ENCODE measurements around the gene MITD1.
"Not testable (repeated sequence)": the region's sequence is repeated elsewhere in the genome, so short reads cannot be mapped to it uniquely, and the experiment has no call there.

The MITD1 gene

DNA sequence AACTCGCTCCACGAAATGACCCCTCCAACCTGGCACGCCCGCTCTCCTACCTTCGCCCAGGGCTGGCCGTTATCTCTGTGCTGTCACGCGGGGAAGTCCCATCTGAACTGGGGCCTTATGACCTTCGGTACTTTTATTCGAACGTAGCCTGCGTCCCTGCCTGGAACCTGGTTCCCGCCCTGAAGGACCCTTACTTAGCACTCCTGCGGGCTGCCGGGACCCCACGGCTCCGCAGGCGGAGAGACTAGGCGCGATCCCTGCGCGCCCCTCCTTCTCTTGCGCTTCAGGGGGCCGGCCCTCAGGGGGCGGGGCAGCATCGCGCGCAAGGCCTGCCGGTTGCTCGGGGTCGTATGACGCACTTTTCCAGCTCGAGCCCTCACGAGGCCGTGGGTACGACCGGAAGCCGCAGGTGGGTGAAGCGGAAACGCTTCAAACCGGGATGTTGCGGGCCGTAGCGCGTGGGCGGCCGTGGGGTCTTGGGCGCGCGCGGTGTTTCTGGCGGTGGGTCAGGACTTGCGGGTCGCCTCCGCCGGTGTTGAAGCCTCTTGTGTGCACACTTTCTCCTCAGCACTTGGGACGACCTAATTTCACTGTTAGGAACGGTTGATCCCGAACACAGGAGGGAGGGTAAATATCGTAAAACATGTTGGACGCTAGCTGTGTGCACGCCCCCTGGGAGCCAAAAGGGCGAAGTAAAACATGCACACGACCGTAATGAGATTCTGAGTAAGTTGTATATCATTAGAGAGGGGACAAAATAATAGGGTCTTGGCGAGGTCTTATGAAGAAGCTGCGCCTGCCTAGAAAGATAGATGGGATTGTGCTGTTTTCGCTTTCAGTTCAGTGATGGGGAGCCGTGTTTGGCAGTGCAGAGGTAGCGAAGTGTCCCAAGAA lies 26.0 kb downstream of the MITD1 start, which contains the start of the genes LIPT1 and TSGA10:
Gene LIPT1 (plus strand): TSS at position 325 of the 894 bp plus-strand sequence. CDS start 6,991 bp downstream, outside the sequence.
Gene TSGA10 (minus strand): TSS at position 300 of the 894 bp plus-strand sequence. CDS start 45,503 bp downstream, outside the sequence.
- peak; percentile 96 for DNase-seq (ENCODE audit: low spot score)

DNA sequence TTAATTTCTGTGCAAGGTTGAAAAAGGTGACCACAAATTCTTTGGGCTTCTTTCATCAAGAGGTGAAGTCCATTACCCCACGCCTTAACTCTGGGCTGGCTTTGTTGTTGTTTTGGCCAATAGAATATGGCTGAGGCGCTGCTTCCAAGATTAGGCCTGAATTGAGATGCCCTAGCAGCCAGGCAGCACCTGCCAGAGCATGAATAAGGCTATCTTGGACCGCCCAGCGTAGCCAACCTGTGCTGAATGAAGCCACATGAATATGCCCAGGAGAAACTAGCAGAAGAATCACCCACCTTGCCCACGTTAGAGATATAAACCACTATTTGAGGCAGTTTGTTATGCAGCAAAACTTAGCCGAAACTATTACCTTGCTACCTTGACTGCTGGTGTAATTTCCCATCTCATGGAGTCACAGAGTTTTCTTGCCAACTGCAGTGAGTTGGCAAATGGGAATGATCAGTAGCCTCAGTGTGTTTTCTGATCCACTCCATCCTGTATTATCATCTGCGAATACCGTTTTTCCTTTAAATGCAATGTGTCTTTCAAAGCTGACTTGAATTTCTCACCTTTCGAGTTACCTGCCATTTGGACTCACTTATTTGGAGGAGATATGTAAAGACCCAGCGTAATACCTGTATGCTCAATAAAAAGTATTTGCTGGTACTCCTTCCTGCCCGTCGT lies 26.8 kb downstream of the MITD1 start:
- DNase-seq (ENCODE audit: low spot score) = no peak

- no peak for DNase-seq (ENCODE audit: low spot score)
These were observed 28.5 kb downstream of the MITD1 start for GRCh38 chr2:99152199-99152895.

- no peak for DNase-seq (ENCODE audit: low spot score)
These were observed 30.2 kb downstream of the MITD1 start for GRCh38 chr2:99150706-99151105.

DNA sequence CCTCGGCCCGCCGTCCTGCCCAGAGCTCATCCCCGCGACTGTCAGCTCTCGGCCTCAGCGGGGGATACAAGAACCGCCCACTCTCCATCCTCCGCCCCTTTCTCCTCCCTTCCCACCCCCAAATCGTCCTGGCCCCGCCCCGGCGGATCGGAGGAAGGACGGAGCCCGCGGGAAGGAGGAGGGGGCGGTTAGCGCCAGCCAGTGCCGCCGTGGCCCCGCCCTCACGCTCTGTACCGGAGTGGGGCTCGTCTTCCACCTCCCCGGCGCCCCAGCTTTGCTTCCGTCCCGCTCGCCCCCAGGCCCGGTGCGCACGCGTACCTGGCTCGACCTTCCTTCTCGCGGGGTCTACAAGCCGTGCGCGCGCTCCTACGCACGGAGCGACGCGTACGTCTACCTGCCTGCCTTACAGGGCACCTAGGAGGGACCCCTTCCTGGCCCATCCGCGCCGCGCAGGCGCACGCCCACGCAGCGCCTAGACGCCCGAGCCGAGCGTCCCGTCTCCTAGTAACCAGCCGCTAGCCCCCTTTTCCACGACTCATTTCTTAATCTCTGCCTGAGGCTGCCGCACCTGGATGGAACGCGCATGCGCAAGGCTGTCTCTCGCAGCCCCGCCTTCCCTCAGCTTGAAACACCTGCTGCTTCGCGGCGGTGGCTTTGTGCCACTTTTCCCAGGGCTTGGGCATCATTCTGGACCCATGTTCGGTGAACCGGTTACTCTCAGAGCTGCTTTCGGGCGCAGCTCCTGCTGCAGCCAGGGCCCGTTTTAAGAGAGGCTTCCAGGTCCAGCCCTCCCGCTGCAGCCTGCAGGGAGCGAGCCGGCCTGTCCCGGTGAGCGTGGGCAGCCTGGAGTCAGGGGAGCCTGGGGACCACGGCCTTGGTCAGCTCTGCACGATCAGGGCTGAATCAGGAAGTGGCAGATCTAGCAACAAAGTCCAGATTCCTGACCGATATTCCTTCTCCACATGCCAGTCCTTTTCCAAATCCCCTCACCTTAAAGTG lies 39.4 kb downstream of the MITD1 start, which contains the start of gene C2orf15:
Gene C2orf15 (plus strand): TSS at position 598 of the 999 bp plus-strand sequence. CDS start 8,852 bp downstream, outside the sequence.
- DNase-seq (ENCODE audit: low spot score) = peak; percentile 90

DNA sequence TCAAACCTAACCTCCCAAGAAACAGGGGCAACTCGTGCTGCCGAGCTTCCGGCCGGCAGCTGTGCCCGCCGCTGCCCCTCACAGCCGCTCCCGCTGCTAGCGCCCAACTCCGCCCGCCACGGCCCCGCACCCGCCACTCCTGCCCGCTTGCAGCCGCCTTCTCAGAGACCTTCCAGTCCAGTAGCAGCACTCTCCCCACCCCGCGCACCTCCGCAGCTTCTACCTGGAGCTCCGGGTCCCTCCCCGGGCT lies 40.1 kb downstream of the MITD1 start:
- peak; percentile 10 for DNase-seq (ENCODE audit: low spot score)

DNA sequence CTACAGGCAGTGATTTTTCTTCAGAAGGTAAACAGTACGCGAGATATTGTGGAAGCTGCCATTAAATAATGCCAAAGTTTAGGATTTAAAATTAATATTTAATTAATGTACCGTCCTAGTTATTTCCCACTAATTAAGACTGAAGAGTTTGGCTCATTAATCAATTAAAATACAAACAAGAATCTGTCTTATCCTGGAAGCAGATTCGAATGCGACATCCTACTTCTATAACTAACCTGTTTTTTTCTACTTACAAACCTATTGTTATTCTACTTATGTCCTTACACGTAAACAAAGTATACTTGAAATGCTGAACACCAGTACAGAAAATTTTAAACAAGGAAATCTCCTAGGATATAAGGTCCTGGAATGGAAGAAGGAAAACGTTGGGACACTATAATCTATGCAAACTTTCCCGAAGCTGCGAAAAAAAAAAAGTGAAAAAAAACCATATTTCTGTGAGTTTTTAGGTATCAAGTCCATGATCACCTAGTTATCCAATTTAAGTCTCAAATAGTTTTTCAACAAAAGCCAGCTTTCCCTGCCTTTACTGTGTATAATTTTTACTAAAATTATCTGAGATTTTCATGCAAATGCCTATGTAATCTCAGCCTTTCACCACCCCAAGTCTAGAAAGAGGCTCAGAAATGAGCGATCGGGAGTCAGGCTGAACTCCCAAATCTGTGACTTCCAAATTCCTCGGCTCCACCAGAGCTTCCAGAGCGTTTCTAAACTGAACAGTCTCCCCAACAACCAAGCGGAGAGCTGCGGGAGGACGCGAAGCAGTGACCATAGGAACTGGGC lies 40.6 kb downstream of the MITD1 start:
- no peak for DNase-seq (ENCODE audit: low spot score)

DNA sequence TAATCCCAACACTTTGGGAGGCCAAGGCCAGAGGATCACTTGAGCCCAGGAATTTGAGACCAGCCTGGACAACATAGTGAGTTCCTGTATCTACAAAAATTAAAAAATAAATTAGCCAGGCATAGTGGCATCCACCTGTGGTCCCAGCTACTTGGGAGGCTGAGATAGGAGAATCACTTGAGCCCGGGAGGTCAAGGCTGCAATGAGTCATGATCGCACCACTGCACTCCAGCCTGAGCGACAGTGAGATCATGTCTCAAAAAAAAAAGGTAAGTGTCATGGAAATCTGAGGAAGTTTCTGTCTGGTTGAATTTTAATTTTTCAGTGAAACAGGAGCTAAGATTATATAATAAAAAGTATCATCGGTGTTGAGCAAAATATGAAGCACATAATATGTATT lies 41.9 kb downstream of the MITD1 start:
- no peak for DNase-seq (ENCODE audit: low spot score)

- not testable (repeated sequence) for DNase-seq (ENCODE audit: low spot score)
These were observed 45.8 kb downstream of the MITD1 start for GRCh38 chr2:99135044-99135556.

DNA sequence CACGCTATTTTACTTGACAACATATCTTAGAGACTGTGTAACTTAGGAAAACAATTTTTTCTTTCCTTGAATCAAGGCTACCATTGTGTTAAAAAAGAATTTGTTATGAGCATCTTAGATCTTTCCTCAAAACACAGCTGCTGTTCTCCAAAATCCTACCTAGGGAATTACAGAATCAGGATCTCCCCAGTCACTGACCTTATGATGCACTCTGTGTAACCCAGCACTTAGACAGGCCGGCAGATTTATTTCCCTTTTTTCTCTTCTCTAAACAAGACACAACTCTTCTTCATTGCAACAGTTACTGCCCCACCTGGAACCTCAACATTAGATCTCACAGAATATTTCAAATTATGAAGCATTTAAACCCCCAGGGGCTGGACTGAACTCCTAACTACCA lies 52.9 kb downstream of the MITD1 start:
- no peak for DNase-seq (ENCODE audit: low spot score)
